ENCODE data around the gene OR52H1. TPM values are rescaled to one million over a fixed set of nuclear protein-coding genes. Genes with fewer than 3 reads are reported as not detected.

Gene OR52H1
- total RNA-seq, 2 donors from 2014 or later, result 0.23 TPM; not detected in 1

DNA sequence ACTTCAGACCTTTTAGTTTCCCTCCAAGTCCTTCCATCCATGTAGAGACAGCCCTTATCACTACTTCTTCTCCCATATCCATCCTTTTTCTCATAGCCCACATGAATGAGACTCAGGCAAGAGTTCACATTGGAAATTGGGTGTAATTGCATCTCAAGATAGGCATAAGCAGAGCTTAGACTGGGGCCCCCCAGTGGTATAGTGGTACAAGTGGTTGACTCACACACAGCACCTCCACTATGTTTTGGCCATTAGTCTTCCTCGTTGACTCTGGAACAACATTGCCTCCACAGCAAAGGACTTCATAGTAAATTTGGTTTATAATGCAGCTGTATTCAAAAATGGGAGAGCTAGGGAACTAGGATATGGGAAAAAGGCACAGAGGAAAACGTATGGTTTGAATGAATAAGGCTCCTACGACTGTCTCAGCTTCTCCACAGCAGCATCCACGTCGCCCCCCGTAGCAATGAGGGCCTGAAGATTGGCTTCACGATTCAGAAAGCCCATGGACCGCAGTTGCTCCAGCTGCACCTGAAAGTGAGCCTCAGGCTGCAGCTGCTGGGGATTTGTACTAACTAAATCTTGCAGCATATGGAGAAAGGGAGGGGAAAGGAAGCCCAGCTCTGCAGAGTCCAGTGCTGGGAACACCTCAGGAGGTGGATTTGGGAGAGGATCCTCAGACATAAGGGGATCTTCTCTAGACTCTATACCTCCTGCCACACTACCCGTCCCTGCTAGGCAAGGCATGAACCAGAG lies 41.0 kb downstream of the OR52H1 start:
- no peak for DNase-seq (ENCODE audit: low spot score in 2 of 2)
- H3K36me3 Mint-ChIP-seq, result no peaks in the 10 kb centered on the region
- no peak overlapping the region for H3K27ac Mint-ChIP-seq
- H3K9me3 Mint-ChIP-seq, result no peaks in the 10 kb centered on the region
- no peak for ATAC-seq

DNA sequence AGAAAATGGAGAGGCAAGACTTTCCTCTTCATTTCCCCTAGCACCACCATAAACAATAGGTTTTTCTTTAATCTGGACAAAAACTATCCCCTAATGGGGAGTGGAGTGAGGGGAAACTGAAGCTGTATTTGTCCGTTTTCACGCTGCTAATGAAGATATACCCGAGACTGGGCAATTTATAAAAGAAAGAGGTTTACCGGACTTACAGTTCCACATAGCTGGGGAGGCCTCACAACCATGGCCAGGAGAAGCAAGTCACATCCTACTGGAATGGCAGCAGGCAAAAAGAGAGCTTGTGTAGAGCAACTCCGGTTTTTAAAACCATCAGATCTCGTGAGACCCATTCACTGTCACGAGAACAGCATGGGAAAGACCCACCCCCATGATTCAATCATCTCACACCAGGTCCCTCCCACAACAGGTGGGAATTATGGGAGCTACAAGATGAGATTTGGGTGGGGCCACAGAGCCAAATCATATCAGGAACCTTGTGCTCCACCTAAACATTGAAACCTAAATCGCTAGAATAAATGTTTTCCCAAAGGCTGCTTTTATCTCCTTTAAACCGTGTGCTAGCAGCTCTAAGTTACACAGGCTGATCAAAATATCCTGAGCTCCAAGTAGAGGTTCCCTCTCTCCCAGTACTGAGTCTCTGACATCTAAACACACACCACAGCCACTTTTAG lies 42.8 kb downstream of the OR52H1 start:
- Mint-ChIP-seq H3K9me3 (no peaks in the 10 kb centered on the region), H3K36me3 (no peaks in the 10 kb centered on the region), H3K27ac (no peak overlapping the region)
- DNase-seq (ENCODE audit: low spot score in 2 of 2) (no peak), ATAC-seq (no peak)

DNA sequence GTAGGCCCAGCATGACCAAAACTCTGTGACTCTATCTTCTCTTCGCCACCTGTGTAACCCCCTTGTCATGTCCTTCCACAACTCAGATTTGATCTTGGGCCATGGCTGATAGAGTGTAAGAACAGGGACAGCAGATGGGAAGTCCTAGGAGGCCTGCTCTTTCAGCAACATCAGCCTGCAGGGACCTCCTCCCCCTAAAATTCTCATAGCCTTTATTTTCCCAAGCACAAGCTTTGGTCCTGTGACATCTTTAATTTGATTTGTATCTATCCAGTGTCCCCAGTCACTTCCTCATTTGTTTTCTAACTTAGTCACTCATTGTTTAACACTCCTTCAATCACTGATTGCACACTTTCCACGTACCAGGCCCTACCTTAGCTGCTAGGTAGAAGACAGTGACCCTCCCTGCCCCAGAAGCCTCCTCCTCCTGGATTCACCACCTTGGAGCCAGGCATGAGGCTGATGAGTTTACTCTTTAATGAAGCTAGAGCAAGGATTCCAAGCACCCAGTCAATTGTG lies 43.9 kb downstream of the OR52H1 start:
- DNase-seq (ENCODE audit: low spot score in 2 of 2), result no peak
- no peaks in the 10 kb centered on the region for H3K9me3 Mint-ChIP-seq
- no peaks in the 10 kb centered on the region for H3K36me3 Mint-ChIP-seq
- no peak for ATAC-seq
- no peak overlapping the region for H3K27ac Mint-ChIP-seq

DNA sequence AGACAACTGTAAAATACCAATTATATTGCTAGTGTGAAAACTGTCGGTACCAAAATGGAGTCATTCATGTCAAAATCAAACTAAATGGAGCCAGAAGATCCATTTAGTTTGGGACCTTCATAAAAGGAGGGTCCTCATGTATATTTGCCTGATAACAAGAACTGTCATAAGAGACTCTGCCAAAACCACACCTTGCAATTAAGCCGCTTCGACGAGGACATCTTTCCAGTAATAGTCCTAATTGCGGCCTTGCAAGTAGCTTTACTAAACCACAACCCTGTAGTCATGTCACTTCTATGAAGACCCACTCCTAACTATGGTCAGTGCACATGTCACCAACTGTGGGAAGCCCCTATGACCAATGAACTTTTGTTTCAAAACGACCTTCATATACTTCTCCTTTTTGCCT lies 47.9 kb downstream of the OR52H1 start:
- Mint-ChIP-seq H3K36me3 (no peaks in the 10 kb centered on the region), H3K27ac (no peak overlapping the region), H3K9me3 (no peaks in the 10 kb centered on the region)
- DNase-seq (ENCODE audit: low spot score in 2 of 2) (no peak), ATAC-seq (no peak)

DNA sequence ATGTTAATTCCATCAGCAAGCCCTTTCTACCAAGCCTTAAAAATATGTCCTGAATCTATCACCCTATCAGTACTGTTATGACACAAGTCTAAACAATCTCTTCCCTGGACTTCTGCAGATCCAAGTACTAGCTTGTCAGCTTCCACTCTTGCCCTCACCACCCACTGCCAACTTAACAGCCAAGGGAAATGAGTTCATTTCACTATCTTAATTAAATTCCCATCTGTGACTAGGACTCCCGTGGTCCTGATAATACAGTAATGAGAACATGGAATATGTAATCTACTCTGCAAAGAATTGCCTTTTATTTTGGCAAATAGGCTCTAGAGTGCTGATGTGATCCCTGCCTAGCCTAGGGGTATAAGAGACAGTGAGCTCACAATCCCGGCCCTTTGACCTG lies 48.7 kb downstream of the OR52H1 start:
- ATAC-seq, result no peak
- H3K9me3 Mint-ChIP-seq, result no peaks in the 10 kb centered on the region
- H3K36me3 Mint-ChIP-seq, result no peaks in the 10 kb centered on the region
- no peak overlapping the region for H3K27ac Mint-ChIP-seq
- DNase-seq (ENCODE audit: low spot score in 2 of 2), result no peak

Other genes with a start within 250 kb of the OR52H1 start
- not detected for gene OR51B4, start 246.6 kb downstream of the OR52H1 start, total RNA-seq
- not detected for gene OR51B2, start 224.2 kb downstream of the OR52H1 start, total RNA-seq
- gene OR51B5, start 205.0 kb downstream of the OR52H1 start, total RNA-seq, result under 1 TPM in 1 of 2 donors, not detected in 1; 0.34 TPM
- not detected for gene OR51B6, start 197.0 kb downstream of the OR52H1 start, total RNA-seq
- not detected for gene OR51M1, start 164.7 kb downstream of the OR52H1 start, total RNA-seq
- gene OR51Q1, start 126.4 kb downstream of the OR52H1 start, total RNA-seq, result not detected
- gene OR51I1, start 107.0 kb downstream of the OR52H1 start, total RNA-seq, result not detected
- not detected for gene OR51I2, start 99.2 kb downstream of the OR52H1 start, total RNA-seq
- gene OR52D1, start 59.9 kb downstream of the OR52H1 start, total RNA-seq, result not detected
- gene UBQLN3, start 38.6 kb downstream of the OR52H1 start, total RNA-seq, result under 1 TPM; 0.10 to 0.25 TPM
- under 1 TPM; 0.21 to 0.32 TPM for gene UBQLNL, start 31.8 kb downstream of the OR52H1 start, total RNA-seq
- gene OR52B6, start 32.3 kb upstream of the OR52H1 start, total RNA-seq, result not detected
- gene TRIM6, start 48.1 kb upstream of the OR52H1 start, total RNA-seq, result 1 to 10 TPM in 1 of 2 donors, under 1 TPM in 1; 0.80 to 1.6 TPM
- 10 to 100 TPM; 10.9 to 12.0 TPM for gene TRIM34, start 76.5 kb upstream of the OR52H1 start, total RNA-seq
- gene TRIM5, start 136.5 kb upstream of the OR52H1 start, total RNA-seq, result 10 to 100 TPM; 30.2 to 31.9 TPM
- gene TRIM22, start 141.2 kb upstream of the OR52H1 start, total RNA-seq, result 100 to 1,000 TPM; 151 to 228 TPM
- gene OR56B1, start 187.9 kb upstream of the OR52H1 start, total RNA-seq, result under 1 TPM; 0.48 to 0.93 TPM
- gene OR52N4, start 205.7 kb upstream of the OR52H1 start, total RNA-seq, result 1 to 10 TPM in 1 of 2 donors, under 1 TPM in 1; 0.41 to 1.3 TPM
- gene OR52N5, start 234.8 kb upstream of the OR52H1 start, total RNA-seq, result under 1 TPM in 1 of 2 donors, not detected in 1; 0.08 TPM
- under 1 TPM; 0.14 to 0.58 TPM for gene OR52N1, start 242.7 kb upstream of the OR52H1 start, total RNA-seq

Data from activated naive CD4-positive, alpha-beta T cell treated with anti-CD3 and anti-CD28 coated beads, Interleukin-2, amount 50 U/mL, for 72 hours (primary cell).